ENCODE data around the gene CA12. TPM values are rescaled to one million over a fixed set of nuclear protein-coding genes. Genes with fewer than 3 reads are reported as not detected.
A peak's percentile ranks its signal among the peaks of the same experiment; 100 is the strongest.

Gene CA12
- total RNA-seq, 2 experiments from 2014 or later = not detected

DNA sequence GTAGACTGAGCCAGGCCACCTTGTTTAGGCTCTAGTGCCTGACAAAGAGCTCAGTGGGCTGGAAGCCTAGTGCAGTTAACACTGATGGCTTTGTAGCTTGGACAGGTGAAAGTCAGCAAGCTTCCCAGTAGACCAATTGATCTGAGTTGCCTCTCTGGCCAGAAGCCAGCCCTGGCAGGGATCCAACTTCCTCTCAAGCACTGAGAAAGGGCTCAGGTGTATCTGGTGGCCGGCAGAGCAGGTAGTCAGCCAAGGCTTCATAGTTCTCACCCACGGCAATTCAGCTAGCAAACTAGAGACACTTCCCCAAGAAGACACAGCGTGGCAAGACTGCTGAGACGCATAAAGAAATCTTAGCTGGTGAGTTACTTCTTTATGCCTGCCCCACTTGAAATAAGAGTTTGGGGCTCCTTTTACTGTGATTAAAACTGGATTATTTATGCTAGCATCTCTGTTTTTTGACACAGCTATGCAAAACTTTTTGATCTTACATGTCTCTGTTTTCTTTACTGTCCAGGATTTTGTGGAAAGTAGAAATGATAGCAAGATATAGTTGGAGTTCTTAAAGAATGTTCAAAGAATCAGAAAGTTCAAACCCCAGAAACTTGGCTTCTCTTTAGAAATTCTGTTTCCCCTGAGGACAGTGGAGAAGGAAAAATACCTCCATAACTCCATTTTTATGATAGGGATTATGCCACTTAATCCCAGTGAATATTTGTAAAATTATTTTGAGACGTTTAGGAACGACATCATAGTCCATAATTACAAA, 8.4 kb upstream of the CA12 start:
- no peaks in the 10 kb centered on the region for H3K36me3 ChIP-seq (ENCODE audit: insufficient read depth, low read length)
- TF ChIP-seq, protein P1, sequence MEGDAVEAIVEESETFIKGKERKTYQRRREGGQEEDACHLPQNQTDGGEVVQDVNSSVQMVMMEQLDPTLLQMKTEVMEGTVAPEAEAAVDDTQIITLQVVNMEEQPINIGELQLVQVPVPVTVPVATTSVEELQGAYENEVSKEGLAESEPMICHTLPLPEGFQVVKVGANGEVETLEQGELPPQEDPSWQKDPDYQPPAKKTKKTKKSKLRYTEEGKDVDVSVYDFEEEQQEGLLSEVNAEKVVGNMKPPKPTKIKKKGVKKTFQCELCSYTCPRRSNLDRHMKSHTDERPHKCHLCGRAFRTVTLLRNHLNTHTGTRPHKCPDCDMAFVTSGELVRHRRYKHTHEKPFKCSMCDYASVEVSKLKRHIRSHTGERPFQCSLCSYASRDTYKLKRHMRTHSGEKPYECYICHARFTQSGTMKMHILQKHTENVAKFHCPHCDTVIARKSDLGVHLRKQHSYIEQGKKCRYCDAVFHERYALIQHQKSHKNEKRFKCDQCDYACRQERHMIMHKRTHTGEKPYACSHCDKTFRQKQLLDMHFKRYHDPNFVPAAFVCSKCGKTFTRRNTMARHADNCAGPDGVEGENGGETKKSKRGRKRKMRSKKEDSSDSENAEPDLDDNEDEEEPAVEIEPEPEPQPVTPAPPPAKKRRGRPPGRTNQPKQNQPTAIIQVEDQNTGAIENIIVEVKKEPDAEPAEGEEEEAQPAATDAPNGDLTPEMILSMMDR (IDR thresholded peaks at IDR 0.05) = no peak
- ChIA-PET CTCF (no interaction called here), POLR2A (no interaction called here)
- Mint-ChIP-seq H3K36me3 (ENCODE audit: low read depth) (no peaks in the 10 kb centered on the region), H3K4me1 (ENCODE audit: low read depth) (peaks cover 9% of the 10 kb centered on the region), H3K27me3 (peaks cover 18% of the 10 kb centered on the region), H3K27ac (no peak overlapping the region), H3K9me3 (no peaks in the 10 kb centered on the region), H3K4me3 (no peak overlapping the region)
- no peak overlapping the region for H3K27ac ChIP-seq (ENCODE audit: low read depth in 1 of 2, low read length in 2 of 2)
- ATAC-seq (ENCODE audit: poor library complexity) (no peak), DNase-seq (peak in 9 of 14 experiments; percentile 8 to 41 (median 23))
- H3K27me3 ChIP-seq (ENCODE audit: control insufficient read depth in 1 of 2, insufficient read depth in 2 of 2, low read length in 2 of 2) = peaks cover 0 to 4% of the 10 kb centered on the region in 2 experiments
- no peak overlapping the region for H3K4me3 ChIP-seq (ENCODE audit: low read length)
- intact Hi-C loops (cut with DNase I, micrococcal nuclease) = no loop called here
- no peaks in the 10 kb centered on the region for H3K9me3 ChIP-seq (ENCODE audit: control insufficient read depth in 1 of 2, insufficient read depth in 1 of 2, low read length in 2 of 2)
- peaks cover 5% of the 10 kb centered on the region for H3K4me1 ChIP-seq (ENCODE audit: insufficient read depth, low read length)

DNA sequence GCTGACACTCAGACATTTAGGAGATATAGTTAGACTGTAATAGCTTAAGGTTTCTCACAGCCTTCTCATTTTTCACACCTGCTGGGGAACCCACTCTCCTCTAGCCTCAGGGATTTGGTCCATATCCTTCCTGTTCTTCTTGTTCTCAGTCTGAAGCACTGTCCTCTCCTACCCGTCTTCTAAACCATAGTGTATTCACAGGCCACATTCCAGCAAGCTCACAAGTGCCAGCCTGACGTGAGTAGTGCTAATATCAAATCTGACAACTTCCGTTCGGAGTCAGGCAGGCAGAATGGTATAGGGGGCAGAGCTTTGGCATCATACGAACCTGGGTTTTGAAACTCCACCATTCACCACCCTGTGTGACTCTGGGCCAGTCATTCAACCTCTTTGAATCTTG, 6.9 kb upstream of the CA12 start:
- Histone ChIP-seq H3K36me3 (ENCODE audit: insufficient read depth, low read length) (no peaks in the 10 kb centered on the region), H3K27me3 (ENCODE audit: control insufficient read depth in 1 of 2, insufficient read depth in 2 of 2, low read length in 2 of 2) (peaks cover 0 to 5% of the 10 kb centered on the region in 2 experiments), H3K4me3 (ENCODE audit: low read length) (no peak overlapping the region), H3K4me1 (ENCODE audit: insufficient read depth, low read length) (peaks cover 5% of the 10 kb centered on the region), H3K9me3 (ENCODE audit: control insufficient read depth in 1 of 2, insufficient read depth in 1 of 2, low read length in 2 of 2) (no peaks in the 10 kb centered on the region), H3K27ac (ENCODE audit: low read depth in 1 of 2, low read length in 2 of 2) (no peak overlapping the region)
- intact Hi-C loops (cut with DNase I, micrococcal nuclease) = no loop called here
- peaks cover 33% of the 10 kb centered on the region for H3K27me3 Mint-ChIP-seq
- no peak overlapping the region for H3K27ac Mint-ChIP-seq
- H3K36me3 Mint-ChIP-seq (ENCODE audit: low read depth) = no peaks in the 10 kb centered on the region
- no peak overlapping the region for H3K4me3 Mint-ChIP-seq
- H3K9me3 Mint-ChIP-seq = no peaks in the 10 kb centered on the region
- ChIA-PET CTCF (interaction anchor here (0.7 kb wide), 1 partner anchor 26 kb away, joined by 4 read pairs; no protein-coding TSS in a partner anchor), POLR2A (interaction anchor here (1.7 kb wide), 1 partner anchor 14 kb away, joined by 3 read pairs; no protein-coding TSS in a partner anchor)
- peaks cover 9% of the 10 kb centered on the region for H3K4me1 Mint-ChIP-seq (ENCODE audit: low read depth)
- DNase-seq (no peak), ATAC-seq (ENCODE audit: poor library complexity) (no peak)
- TF ChIP-seq, protein P1 (IDR thresholded peaks at IDR 0.05) = no peak

DNA sequence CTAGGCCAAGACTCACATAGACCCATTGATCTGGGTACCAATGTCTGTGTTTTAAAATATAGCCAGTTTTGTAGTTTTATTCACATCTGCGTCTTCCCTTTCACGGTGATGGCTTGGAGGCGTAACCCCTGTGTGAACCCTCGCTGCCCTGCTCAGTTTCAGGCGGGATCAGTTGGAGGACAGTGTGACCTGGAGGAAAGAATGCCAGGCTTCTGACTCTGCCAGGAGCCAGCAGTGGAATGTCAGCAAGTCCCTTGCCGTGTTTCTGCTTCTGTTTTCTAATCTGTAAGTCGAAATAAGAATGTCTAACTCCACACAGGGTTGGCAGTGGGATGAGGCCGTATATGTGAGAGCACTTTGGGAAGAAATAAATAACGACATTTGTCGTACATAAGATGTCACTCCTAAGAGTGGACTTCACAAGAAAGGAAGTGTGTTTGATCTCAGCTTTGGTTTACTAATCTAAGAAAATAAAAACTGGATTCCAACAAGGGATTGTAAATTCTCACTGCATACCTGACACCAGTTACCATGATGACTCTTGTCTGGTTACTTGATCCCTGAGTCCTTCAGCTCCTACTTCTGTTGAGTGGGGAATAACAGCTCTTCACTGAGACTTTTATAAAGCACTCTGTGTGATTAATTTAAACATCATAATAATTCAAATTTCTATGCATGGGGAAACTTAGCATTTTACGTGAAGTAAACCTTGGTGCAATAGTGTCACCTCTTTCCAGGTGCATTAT, 6.3 kb upstream of the CA12 start:
- Mint-ChIP-seq H3K36me3 (ENCODE audit: low read depth) (no peaks in the 10 kb centered on the region), H3K27me3 (peaks cover 39% of the 10 kb centered on the region), H3K4me1 (ENCODE audit: low read depth) (peaks cover 9% of the 10 kb centered on the region), H3K27ac (no peak overlapping the region), H3K9me3 (no peaks in the 10 kb centered on the region), H3K4me3 (no peak overlapping the region)
- ATAC-seq (ENCODE audit: poor library complexity) (no peak), DNase-seq (no peak)
- intact Hi-C loops (cut with DNase I, micrococcal nuclease) = no loop called here
- Histone ChIP-seq H3K9me3 (ENCODE audit: control insufficient read depth in 1 of 2, insufficient read depth in 1 of 2, low read length in 2 of 2) (no peaks in the 10 kb centered on the region), H3K36me3 (ENCODE audit: insufficient read depth, low read length) (no peaks in the 10 kb centered on the region), H3K4me1 (ENCODE audit: insufficient read depth, low read length) (peaks cover 5% of the 10 kb centered on the region), H3K27ac (ENCODE audit: low read depth in 1 of 2, low read length in 2 of 2) (no peak overlapping the region), H3K27me3 (ENCODE audit: control insufficient read depth in 1 of 2, insufficient read depth in 2 of 2, low read length in 2 of 2) (peaks cover 5 to 8% of the 10 kb centered on the region in 2 experiments), H3K4me3 (ENCODE audit: low read length) (no peak overlapping the region)
- CTCF ChIA-PET = interaction anchor here (0.7 kb wide), 1 partner anchor 27 kb away, joined by 4 read pairs; no protein-coding TSS in a partner anchor
- POLR2A ChIA-PET = interaction anchor here (1.7 kb wide), 1 partner anchor 15 kb away, joined by 3 read pairs; no protein-coding TSS in a partner anchor
- TF ChIP-seq, protein P1 (IDR thresholded peaks at IDR 0.05) = no peak
